OCI-LY7 (cell line): ENCODE data around the gene KCNQ1.

Experiments
- CTCF ChIP-seq: fragments of 200-600 bp; sonication (generic); conservative IDR thresholded peaks from 2 replicates; pipeline ENCODE4 v1.5.1; 2014; ENCODE audit warnings: mild to moderate bottlenecking, antibody characterized with exemption, low read length, moderate library complexity, mixed read lengths
- EZH2phosphoT487 ChIP-seq: fragments of 200-600 bp; sonication (generic); IDR thresholded peaks from 2 replicates; pipeline ENCODE4 v1.6.1; 2018; ENCODE audit warnings: low read depth, borderline replicate concordance, mild to moderate bottlenecking, mixed run types, antibody characterized with exemption, low read length, moderate library complexity, mixed read lengths

GRCh38 chr11:2467695-2468055 lies 22.9 kb downstream of the KCNQ1 start:
- no peak for TF ChIP-seq CTCF
- no peak for TF ChIP-seq EZH2phosphoT487
